ENCODE measurements around the gene LGMN.
A peak's percentile ranks its signal among the peaks of the same experiment; 100 is the strongest.
"Not testable (repeated sequence)": the region's sequence is repeated elsewhere in the genome, so short reads cannot be mapped to it uniquely, and the experiment has no call there.

The LGMN gene

DNA sequence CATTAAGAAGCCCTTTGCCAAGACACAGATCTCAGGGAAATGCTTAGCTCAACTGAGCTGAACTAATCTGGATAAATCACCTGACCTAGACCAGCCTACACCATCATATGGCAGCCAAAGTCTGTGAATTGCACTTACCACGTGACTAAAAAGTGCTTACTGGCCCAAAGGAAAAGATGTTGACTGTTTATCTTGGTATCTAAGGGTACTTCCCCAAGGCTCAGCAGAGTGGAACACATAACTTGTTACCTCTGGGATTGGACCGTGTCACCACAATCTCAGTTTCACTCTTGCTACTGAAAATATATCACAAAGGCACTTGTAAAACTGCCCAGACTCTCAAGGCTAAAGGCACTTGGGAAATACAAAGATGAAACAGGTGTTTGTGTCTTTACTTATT lies 26.9 kb upstream of the LGMN start:
- H3K9me3 Mint-ChIP-seq; H3K36me3 Mint-ChIP-seq (ENCODE audit: low read depth); H3K27me3 Mint-ChIP-seq; H3K4me3 Mint-ChIP-seq; DNase-seq; H3K27ac Mint-ChIP-seq: not testable (repeated sequence)
- peaks cover 25% of the 10 kb centered on the region for H3K4me1 Mint-ChIP-seq (ENCODE audit: low read depth)

- no peak for DNase-seq
Observed at GRCh38 chr14:92774572-92774971, 26.1 kb upstream of the LGMN start.

DNA sequence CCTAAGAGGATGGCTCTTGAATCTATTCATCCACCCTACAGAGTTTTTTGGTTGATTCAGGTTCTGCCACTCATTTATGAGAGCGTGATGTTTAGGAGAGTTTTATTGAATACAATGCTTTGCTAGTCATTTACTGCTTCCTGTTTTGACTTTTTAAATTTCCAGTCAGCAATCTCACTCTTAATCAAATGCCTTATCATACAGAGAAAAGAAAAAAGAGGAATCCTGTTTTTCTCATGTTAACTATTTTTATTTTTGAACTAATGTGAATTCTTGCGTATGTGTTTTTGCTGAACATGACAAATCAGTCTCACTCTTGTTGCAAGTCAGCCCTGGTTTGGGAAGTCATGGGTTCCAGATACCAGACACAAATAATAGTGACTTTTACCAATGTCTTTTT lies 22.1 kb upstream of the LGMN start:
- Mint-ChIP-seq H3K27ac (peak overlapping the region; percentile 55), H3K4me3 (no peak overlapping the region), H3K36me3 (ENCODE audit: low read depth) (no peaks in the 10 kb centered on the region), H3K27me3 (peaks cover 15% of the 10 kb centered on the region), H3K9me3 (no peaks in the 10 kb centered on the region), H3K4me1 (ENCODE audit: low read depth) (peaks cover 31% of the 10 kb centered on the region)
- no peak for DNase-seq

More at GRCh38 chr14:92774572-92774971, 26.1 kb upstream of the LGMN start:
- peaks cover 24% of the 10 kb centered on the region for H3K4me1 Mint-ChIP-seq (ENCODE audit: low read depth)
- peaks cover 6% of the 10 kb centered on the region for H3K27me3 Mint-ChIP-seq
- H3K27ac Mint-ChIP-seq: peak overlapping the region; percentile 58
- H3K36me3 Mint-ChIP-seq (ENCODE audit: low read depth): no peaks in the 10 kb centered on the region
- H3K9me3 Mint-ChIP-seq: no peaks in the 10 kb centered on the region
- H3K4me3 Mint-ChIP-seq: no peak overlapping the region

DNA sequence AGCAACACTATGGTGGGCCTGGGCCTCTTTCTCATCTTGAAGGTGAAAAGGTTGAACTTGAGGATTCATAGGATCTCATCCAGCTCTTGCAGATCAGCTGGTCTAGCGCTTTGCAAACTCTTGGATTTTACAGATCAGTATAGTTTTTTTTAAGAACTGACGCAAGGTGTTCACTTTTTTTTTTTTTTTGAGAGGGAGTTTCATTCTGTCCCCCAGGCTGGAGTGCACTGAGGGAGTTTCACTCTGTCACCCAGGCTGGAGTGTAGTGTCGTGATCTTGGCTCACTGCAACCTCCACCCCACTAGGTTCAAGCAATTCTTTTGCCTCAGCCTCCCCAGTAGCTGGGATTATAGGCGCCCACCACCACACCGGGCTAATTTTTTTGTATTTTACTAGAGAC lies 20.4 kb upstream of the LGMN start:
- DNase-seq: no peak
- Mint-ChIP-seq H3K9me3 (no peaks in the 10 kb centered on the region), H3K4me1 (ENCODE audit: low read depth) (peaks cover 22% of the 10 kb centered on the region), H3K4me3 (no peak overlapping the region), H3K27ac (peak overlapping the region; percentile 6), H3K36me3 (ENCODE audit: low read depth) (no peaks in the 10 kb centered on the region), H3K27me3 (peaks cover 15% of the 10 kb centered on the region)

GRCh38 chr14:92768236-92768635 lies 19.8 kb upstream of the LGMN start:
- Mint-ChIP-seq H3K4me1 (ENCODE audit: low read depth) (peaks cover 22% of the 10 kb centered on the region), H3K27me3 (peaks cover 17% of the 10 kb centered on the region), H3K27ac (peak overlapping the region; percentile 6)
- DNase-seq; H3K36me3 Mint-ChIP-seq (ENCODE audit: low read depth); H3K4me3 Mint-ChIP-seq; H3K9me3 Mint-ChIP-seq: not testable (repeated sequence)

GRCh38 chr14:92763666-92764631 lies 15.5 kb upstream of the LGMN start:
- H3K36me3 Mint-ChIP-seq (ENCODE audit: low read depth); H3K9me3 Mint-ChIP-seq: not testable (repeated sequence)
- H3K27me3 Mint-ChIP-seq: peaks cover 22% of the 10 kb centered on the region

GRCh38 chr14:92760524-92760805 lies 12.0 kb upstream of the LGMN start:
- Mint-ChIP-seq H3K9me3 (no peaks in the 10 kb centered on the region), H3K4me3 (no peak overlapping the region), H3K4me1 (ENCODE audit: low read depth) (peaks cover 18% of the 10 kb centered on the region), H3K36me3 (ENCODE audit: low read depth) (no peaks in the 10 kb centered on the region), H3K27ac (no peak overlapping the region), H3K27me3 (peaks cover 13% of the 10 kb centered on the region)
- DNase-seq: no peak

More at GRCh38 chr14:92763666-92764631, 15.5 kb upstream of the LGMN start:
- peaks cover 28% of the 10 kb centered on the region for H3K4me1 Mint-ChIP-seq (ENCODE audit: low read depth)
- not testable (repeated sequence) for H3K27ac Mint-ChIP-seq, H3K4me3 Mint-ChIP-seq, DNase-seq

GRCh38 chr14:92759679-92760523 lies 11.5 kb upstream of the LGMN start:
- Mint-ChIP-seq H3K27me3 (peaks cover 13% of the 10 kb centered on the region), H3K9me3 (no peaks in the 10 kb centered on the region), H3K27ac (no peak overlapping the region), H3K4me3 (no peak overlapping the region), H3K36me3 (ENCODE audit: low read depth) (no peaks in the 10 kb centered on the region), H3K4me1 (ENCODE audit: low read depth) (peaks cover 18% of the 10 kb centered on the region)
- no peak for DNase-seq

DNA sequence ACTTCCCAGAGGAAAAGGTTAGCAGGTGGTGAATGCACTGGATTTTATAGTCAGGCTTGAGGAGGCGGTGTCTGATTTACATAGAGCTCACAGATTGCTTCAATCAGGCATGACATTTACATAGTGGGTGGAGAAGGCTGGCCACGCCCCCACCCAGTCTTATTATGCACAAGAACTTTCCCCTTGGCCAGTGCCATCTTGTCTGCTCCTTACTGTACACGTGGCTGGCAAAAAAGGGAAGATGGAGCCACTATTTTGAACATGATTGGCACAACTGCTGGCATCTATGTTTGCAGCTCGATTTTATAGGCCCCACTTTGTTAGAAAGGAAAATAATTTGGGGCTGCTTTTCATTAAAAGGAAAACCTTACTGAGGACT lies 10.9 kb upstream of the LGMN start:
- Mint-ChIP-seq H3K36me3 (ENCODE audit: low read depth) (no peaks in the 10 kb centered on the region), H3K4me1 (ENCODE audit: low read depth) (peaks cover 18% of the 10 kb centered on the region), H3K4me3 (no peak overlapping the region), H3K27me3 (peaks cover 13% of the 10 kb centered on the region), H3K27ac (no peak overlapping the region), H3K9me3 (no peaks in the 10 kb centered on the region)
- no peak for DNase-seq

DNA sequence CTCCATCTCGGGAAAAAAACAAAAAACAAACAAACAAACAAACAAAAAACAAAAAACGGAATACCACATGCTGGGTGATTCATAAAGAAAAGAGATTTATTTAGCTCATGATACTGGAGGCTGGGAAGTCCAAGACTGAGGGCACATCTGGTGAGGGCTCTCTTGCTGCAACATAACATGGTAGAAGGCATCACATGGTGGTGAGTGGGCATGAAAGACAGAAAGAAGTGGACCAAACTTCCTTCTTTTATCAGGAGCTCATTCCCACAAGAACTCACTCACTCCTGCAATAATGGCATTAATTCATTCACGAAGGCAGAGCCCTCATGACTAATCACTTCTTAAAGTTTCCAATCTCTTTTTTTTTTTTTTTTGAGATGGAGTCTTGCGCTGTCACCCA lies 8.0 kb upstream of the LGMN start:
- Mint-ChIP-seq H3K27ac (no peak overlapping the region), H3K4me1 (ENCODE audit: low read depth) (peaks cover 18% of the 10 kb centered on the region), H3K4me3 (no peak overlapping the region), H3K9me3 (no peaks in the 10 kb centered on the region), H3K36me3 (ENCODE audit: low read depth) (no peaks in the 10 kb centered on the region), H3K27me3 (peaks cover 3% of the 10 kb centered on the region)
- DNase-seq: no peak

DNA sequence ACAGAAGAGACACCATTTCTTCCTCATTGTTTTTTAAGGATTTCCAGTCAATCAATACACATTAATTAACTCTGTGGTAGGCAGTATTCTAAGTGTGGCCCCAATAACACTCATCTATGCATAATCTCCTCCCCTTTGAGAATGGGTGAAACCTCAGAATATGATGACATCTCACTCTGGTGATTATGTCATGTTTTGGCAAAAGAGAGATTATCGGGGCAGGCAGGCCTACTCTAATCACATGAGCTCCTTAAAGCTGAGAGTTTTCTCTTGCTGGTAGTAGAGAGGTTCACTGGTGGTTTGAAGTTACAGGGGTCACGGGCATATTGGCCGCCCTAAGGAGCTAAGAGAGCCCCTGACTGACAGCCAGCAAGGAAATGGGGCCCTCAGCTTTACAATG lies 7.1 kb upstream of the LGMN start:
- Mint-ChIP-seq H3K4me1 (ENCODE audit: low read depth) (peaks cover 22% of the 10 kb centered on the region), H3K4me3 (no peak overlapping the region), H3K27ac (no peak overlapping the region), H3K9me3 (no peaks in the 10 kb centered on the region), H3K27me3 (peaks cover 4% of the 10 kb centered on the region), H3K36me3 (ENCODE audit: low read depth) (no peaks in the 10 kb centered on the region)
- no peak for DNase-seq

GRCh38 chr14:92754966-92755365 lies 6.5 kb upstream of the LGMN start:
- Mint-ChIP-seq H3K4me1 (ENCODE audit: low read depth) (peaks cover 22% of the 10 kb centered on the region), H3K36me3 (ENCODE audit: low read depth) (no peaks in the 10 kb centered on the region), H3K4me3 (no peak overlapping the region), H3K27me3 (peaks cover 9% of the 10 kb centered on the region), H3K27ac (no peak overlapping the region), H3K9me3 (no peaks in the 10 kb centered on the region)
- DNase-seq: no peak

GRCh38 chr14:92753250-92753649 lies 4.8 kb upstream of the LGMN start:
- no peak for DNase-seq
- H3K9me3 Mint-ChIP-seq: no peaks in the 10 kb centered on the region
- peaks cover 26% of the 10 kb centered on the region for H3K27me3 Mint-ChIP-seq
- peaks cover 26% of the 10 kb centered on the region for H3K4me1 Mint-ChIP-seq (ENCODE audit: low read depth)
- no peak overlapping the region for H3K27ac Mint-ChIP-seq
- no peak overlapping the region for H3K4me3 Mint-ChIP-seq
- no peaks in the 10 kb centered on the region for H3K36me3 Mint-ChIP-seq (ENCODE audit: low read depth)

DNA sequence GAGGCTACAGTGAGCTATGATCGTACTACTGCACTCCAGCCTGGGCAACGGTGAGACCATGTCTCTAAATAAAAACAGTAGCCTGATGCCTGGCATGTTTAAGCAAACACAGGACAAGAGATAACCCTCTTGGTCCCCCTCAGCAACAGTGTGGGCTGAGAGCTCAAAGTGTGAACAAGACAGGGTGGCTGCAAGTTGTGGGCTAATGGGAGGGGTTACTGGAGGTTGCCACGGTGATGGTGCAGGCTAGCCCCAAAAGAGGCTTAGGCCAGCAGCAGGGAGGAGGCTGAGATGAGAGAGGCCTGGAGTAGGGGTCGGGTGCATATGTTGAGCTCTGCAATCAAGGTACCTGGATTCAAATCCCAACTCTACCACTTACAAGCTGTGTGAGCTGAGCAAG lies 3.4 kb upstream of the LGMN start:
- no peaks in the 10 kb centered on the region for H3K36me3 Mint-ChIP-seq (ENCODE audit: low read depth)
- DNase-seq: no peak
- H3K27ac Mint-ChIP-seq: no peak overlapping the region
- H3K27me3 Mint-ChIP-seq: peaks cover 36% of the 10 kb centered on the region
- H3K4me3 Mint-ChIP-seq: no peak overlapping the region
- peaks cover 39% of the 10 kb centered on the region for H3K4me1 Mint-ChIP-seq (ENCODE audit: low read depth)
- no peaks in the 10 kb centered on the region for H3K9me3 Mint-ChIP-seq

DNA sequence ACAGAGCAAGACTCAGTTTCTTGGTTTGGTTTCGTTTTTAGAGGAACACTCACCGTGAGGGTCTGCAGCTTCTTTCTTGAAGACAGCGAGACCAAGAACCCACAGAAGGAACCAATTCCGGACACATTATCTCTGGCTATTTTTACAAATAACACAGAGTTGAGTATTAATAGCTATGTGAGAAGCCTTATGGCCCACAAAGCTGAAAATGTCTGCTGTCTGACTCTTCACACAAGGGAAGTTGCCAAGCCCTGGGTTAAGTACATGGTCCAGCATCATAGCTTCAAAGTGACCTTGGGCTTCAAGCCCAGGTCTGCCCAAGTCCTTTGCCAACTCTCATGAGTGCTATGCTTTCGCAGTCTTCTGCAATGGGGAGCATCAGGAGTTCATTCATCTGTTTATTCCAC lies 2.6 kb upstream of the LGMN start:
- Mint-ChIP-seq H3K27me3 (peaks cover 41% of the 10 kb centered on the region), H3K4me3 (peak overlapping the region; percentile 54), H3K4me1 (ENCODE audit: low read depth) (peaks cover 39% of the 10 kb centered on the region), H3K36me3 (ENCODE audit: low read depth) (no peaks in the 10 kb centered on the region), H3K9me3 (no peaks in the 10 kb centered on the region), H3K27ac (no peak overlapping the region)
- DNase-seq: no peak

All from activated T-cell treated with anti-CD3 and anti-CD28 coated beads, Interleukin-2, amount 50 U/mL, for 24 hours (primary cell).